Measurements from ENCODE around the gene STXBP6.

DNA sequence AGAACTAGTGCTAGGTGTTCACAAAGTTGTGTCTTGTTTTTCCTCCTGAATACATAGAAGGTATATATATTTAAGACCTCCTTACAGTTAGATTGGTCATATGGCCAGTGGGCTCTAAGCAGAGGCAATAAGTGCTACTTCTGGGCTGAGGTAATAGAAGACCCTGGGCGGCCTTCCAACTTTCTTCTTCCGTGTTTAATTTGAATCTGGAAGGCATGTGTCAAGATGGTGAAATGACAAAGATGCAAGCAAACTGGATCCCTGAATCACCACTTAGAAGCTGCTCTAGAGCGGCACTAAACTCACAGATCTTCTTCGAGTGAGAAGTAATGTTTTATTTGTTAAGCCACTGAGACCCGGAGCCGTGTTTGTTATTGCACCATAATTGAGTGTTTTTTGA lies 215.0 kb downstream of the STXBP6 start:
- TF ChIP-seq POLR2AphosphoS5 (IDR thresholded peaks at IDR 0.05) (no peak), POLR2A (IDR thresholded peaks at IDR 0.05) (no peak)
- TF ChIP-seq, protein P1, sequence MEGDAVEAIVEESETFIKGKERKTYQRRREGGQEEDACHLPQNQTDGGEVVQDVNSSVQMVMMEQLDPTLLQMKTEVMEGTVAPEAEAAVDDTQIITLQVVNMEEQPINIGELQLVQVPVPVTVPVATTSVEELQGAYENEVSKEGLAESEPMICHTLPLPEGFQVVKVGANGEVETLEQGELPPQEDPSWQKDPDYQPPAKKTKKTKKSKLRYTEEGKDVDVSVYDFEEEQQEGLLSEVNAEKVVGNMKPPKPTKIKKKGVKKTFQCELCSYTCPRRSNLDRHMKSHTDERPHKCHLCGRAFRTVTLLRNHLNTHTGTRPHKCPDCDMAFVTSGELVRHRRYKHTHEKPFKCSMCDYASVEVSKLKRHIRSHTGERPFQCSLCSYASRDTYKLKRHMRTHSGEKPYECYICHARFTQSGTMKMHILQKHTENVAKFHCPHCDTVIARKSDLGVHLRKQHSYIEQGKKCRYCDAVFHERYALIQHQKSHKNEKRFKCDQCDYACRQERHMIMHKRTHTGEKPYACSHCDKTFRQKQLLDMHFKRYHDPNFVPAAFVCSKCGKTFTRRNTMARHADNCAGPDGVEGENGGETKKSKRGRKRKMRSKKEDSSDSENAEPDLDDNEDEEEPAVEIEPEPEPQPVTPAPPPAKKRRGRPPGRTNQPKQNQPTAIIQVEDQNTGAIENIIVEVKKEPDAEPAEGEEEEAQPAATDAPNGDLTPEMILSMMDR (IDR thresholded peaks at IDR 0.05): no peak

All from suprapubic skin (tissue), 4 donors.